ENCODE data around the gene FADS3. TPM values are rescaled to one million over a fixed set of nuclear protein-coding genes. Genes with fewer than 3 reads are reported as not detected.

Gene FADS3
- total and polyA plus RNA-seq, 2 donors (not counting 3 experiments of a cell fraction or from before 2014, with no cell fraction given), result 216 to 346 TPM

GRCh38 chr11:61871158-61871597 lies 20.2 kb downstream of the FADS3 start:
- Histone ChIP-seq H3K79me2 (ENCODE audit: control insufficient read depth, insufficient read depth, low read length) (no peaks in the 10 kb centered on the region), H3K9me3 (replicated peaks; ENCODE audit: control insufficient read depth, insufficient read depth, low read length) (no peaks in the 10 kb centered on the region), H2AFZ (ENCODE audit: low read depth, low read length) (peak overlapping the region; percentile 15), H3K9me1 (replicated peaks; ENCODE audit: control insufficient read depth, extremely low read depth, insufficient read depth, low read length) (no peaks in the 10 kb centered on the region), H3K4me1 (ENCODE audit: control insufficient read depth, extremely low read depth, insufficient read depth, low read length) (peaks cover 12% of the 10 kb centered on the region), H3K4me3 (replicated peaks in 1 of 3; ENCODE audit: insufficient read depth in 1 of 3, low read depth in 1 of 3, low read length in 3 of 3) (no peak overlapping the region), H3K27ac (ENCODE audit: insufficient read depth, low read depth, low read length) (no peak overlapping the region), H3K4me2 (ENCODE audit: insufficient read depth, low read length) (no peak overlapping the region), H3K9ac (replicated peaks; ENCODE audit: extremely low read depth, insufficient read depth, low read length) (no peak overlapping the region), H3K27me3 (ENCODE audit: control insufficient read depth in 2 of 2, insufficient read depth in 2 of 2, low read length in 2 of 2) (no peaks in the 10 kb centered on the region), H4K20me1 (replicated peaks; ENCODE audit: control insufficient read depth, extremely low read depth, insufficient read depth, low read length) (no peaks in the 10 kb centered on the region), H3K36me3 (ENCODE audit: control insufficient read depth in 2 of 2, extremely low read depth in 1 of 2, insufficient read depth in 2 of 2, low read length in 2 of 2) (peaks cover 0 to 2% of the 10 kb centered on the region in 2 experiments)
- DNase-seq (ENCODE audit: low read depth, low spot score), result peak; percentile 76
- peak; percentile 95 to 99 for TF ChIP-seq CTCF (IDR thresholded peaks at IDR 0.05; ENCODE audit: extremely low read depth in 1 of 2, insufficient read depth in 1 of 2, low read depth in 1 of 2, low read length in 2 of 2)
- TF ChIP-seq POLR2AphosphoS5 (IDR thresholded peaks at IDR 0.05; ENCODE audit: insufficient read depth, low read depth, low read length), result peak; percentile 78
- no peak for TF ChIP-seq EZH2 (IDR thresholded peaks at IDR 0.05; ENCODE audit: borderline replicate concordance, low read depth, low read length, severe bottlenecking)
- TF ChIP-seq MYC (IDR thresholded peaks at IDR 0.05; ENCODE audit: low read depth, low read length), result no peak
- TF ChIP-seq POLR2A (IDR thresholded peaks at IDR 0.05; ENCODE audit: low read depth, low read length), result no peak
- TF ChIP-seq FOS (IDR thresholded peaks at IDR 0.05; ENCODE audit: borderline replicate concordance, insufficient read depth, low read length), result no peak
- ChIA-PET POLR2A (no interaction called here), CTCF (interaction anchor here (0.8 to 6.6 kb wide), 22 partner anchors 9 to 241 kb away, joined by 3 to 127 read pairs (median 6); no protein-coding TSS in a partner anchor)
- intact Hi-C loops (cut with micrococcal nuclease) (loop anchor here (1.0 kb wide), 6 partner anchors 17 to 237 kb away; no protein-coding TSS in a partner anchor), dilution Hi-C loops (cut with MboI; ENCODE audit: extremely low pct_ligation_motif_present, low sequenced_read_pairs) (no loop called here)
- BruUV-seq (replicated peaks), result no TSS peak
- peak; percentile 97 for FAIRE-seq
